Activated CD4-positive, alpha-beta memory T cell treated with anti-CD3 and anti-CD28 coated beads for 36 hours (primary cell): ENCODE data around the gene SCO2. TPM values are rescaled to one million over a fixed set of nuclear protein-coding genes. Genes with fewer than 3 reads are reported as not detected.

Source experiments
- CTCF ChIA-PET: fragments of 350-600 bp; sonication (Branson Sonifier 250); formaldehyde crosslinking; loops from one replicate; lab custom pipeline; 2021; ENCODE audit warnings: antibody characterized with exemption, inconsistent platforms; lab: Charles Lee
- POLR2A ChIA-PET: fragments of 350-600 bp; sonication (Branson Sonifier 250); formaldehyde crosslinking; loops from one replicate; lab custom pipeline; 2021; ENCODE audit warnings: antibody characterized with exemption; lab: Charles Lee
- DNase-seq: peaks from one replicate; pipeline ENCODE4 v3.0.0-alpha.2; 2020
- H3K27ac Mint-ChIP-seq: one replicate; pipeline ENCODE4 v1.8.0; 2021; ENCODE audit warnings: mixed read lengths
- H3K27me3 Mint-ChIP-seq: one replicate; pipeline ENCODE4 v1.8.0; 2021; ENCODE audit warnings: mixed read lengths
- H3K36me3 Mint-ChIP-seq: one replicate; pipeline ENCODE4 v1.8.0; 2021; ENCODE audit warnings: mixed read lengths
- H3K4me1 Mint-ChIP-seq: one replicate; pipeline ENCODE4 v1.8.0; 2021; ENCODE audit warnings: low read depth, mixed read lengths
- H3K4me3 Mint-ChIP-seq: one replicate; pipeline ENCODE4 v1.8.0; 2021; ENCODE audit warnings: mild to moderate bottlenecking, mixed read lengths
- H3K9me3 Mint-ChIP-seq: one replicate; pipeline ENCODE4 v1.8.0; 2021; ENCODE audit warnings: mixed read lengths
- intact Hi-C: fragments of 100-400 bp; cut with micrococcal nuclease; formaldehyde crosslinking; loops from one replicate; pipeline ENCODE4 v1.15.1; 2023
- total RNA-seq, 2 experiments: library from RNA; stranded (reverse); gene quantifications; one replicate each; pipeline ENCODE4 v1.2.3, GENCODE V29; 2021

The SCO2 gene
- 1 to 10 TPM; 1.9 to 5.6 TPM for total RNA-seq

DNA sequence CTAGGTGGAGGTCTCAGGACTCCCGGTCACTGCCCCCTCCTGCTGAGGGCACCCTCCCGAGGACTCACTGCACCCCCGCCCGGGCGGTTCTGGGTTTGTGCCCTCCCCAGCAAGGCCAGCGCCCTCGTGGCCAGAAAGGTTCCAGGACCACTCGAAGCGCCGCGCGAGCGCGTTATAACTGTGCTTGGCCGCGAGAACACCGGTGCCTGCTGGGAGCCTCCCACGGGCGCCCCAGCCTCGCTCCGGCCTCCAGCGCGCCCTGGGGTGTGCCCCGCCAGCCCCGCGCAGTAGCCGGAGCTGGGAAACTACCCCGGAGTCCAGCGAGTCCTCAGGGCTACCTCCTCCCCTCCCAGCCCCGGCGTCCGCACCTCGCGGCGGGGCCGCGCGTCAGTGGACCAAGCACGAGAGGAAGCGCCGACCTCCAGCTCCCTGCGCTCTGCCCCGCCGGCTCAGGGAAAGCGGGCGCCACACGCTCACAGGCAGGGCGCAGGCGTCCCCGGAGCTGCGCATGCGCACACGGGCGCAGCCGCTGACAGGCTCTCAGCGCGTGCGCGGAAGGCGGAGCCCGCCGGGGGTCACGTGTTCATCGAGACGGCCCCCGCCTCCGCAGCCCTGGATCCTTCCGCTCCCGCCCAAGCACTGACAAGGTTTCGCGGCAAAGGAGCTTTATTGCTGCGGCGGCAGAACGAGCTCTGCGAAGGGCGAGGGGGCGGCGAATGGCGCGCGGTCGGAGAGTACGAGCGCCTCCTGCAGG lies at the start of gene SCO2:
TSS of gene SCO2 (minus strand) at position 495 of the 754 bp plus-strand sequence. CDS start 1,187 bp downstream, outside the sequence.
- H3K27ac Mint-ChIP-seq, result peak within 1 kb of the TSS; percentile 95
- DNase-seq, result peak; percentile 99
- peaks cover 37% of the 10 kb centered on the region for H3K36me3 Mint-ChIP-seq
- intact Hi-C loops, result loop anchor here (1.0 to 5.0 kb wide), 5 partner anchors 14 to 333 kb away; partner anchors contain the start of genes NCAPH2 and SYCE3
- no peaks in the 10 kb centered on the region for H3K9me3 Mint-ChIP-seq
- H3K27me3 Mint-ChIP-seq, result no peaks in the 10 kb centered on the region
- ChIA-PET POLR2A (interaction anchor here (0.6 to 6.7 kb wide), 27 partner anchors 8 to 338 kb away, joined by 3 to 139 read pairs (median 4); partner anchors contain the start of genes ADM2, ARSA, CHKB and HDAC10), CTCF (interaction anchor here (0.6 to 6.5 kb wide), 43 partner anchors 8 to 595 kb away, joined by 3 to 102 read pairs (median 5); partner anchors contain the start of genes ARSA, CHKB, HDAC10 and KLHDC7B)
- H3K4me3 Mint-ChIP-seq, result peak within 1 kb of the TSS; percentile 83
- H3K4me1 Mint-ChIP-seq, result peaks cover 42% of the 10 kb centered on the region

GRCh38 chr22:50574383-50574755 lies 49.0 kb upstream of the SCO2 start:
- CTCF ChIA-PET, result interaction anchor here (1.0 kb wide), 1 partner anchor 49 kb away, joined by 4 read pairs; the partner anchor contains the start of gene SCO2
- peaks cover 7% of the 10 kb centered on the region for H3K4me1 Mint-ChIP-seq
- H3K9me3 Mint-ChIP-seq, result no peaks in the 10 kb centered on the region
- no peak for DNase-seq
- POLR2A ChIA-PET, result no interaction called here
- H3K27ac Mint-ChIP-seq, result no peak overlapping the region
- H3K36me3 Mint-ChIP-seq, result peaks cover 16% of the 10 kb centered on the region
- intact Hi-C loops, result no loop called here
- H3K4me3 Mint-ChIP-seq, result no peak overlapping the region
- H3K27me3 Mint-ChIP-seq, result no peaks in the 10 kb centered on the region

DNA sequence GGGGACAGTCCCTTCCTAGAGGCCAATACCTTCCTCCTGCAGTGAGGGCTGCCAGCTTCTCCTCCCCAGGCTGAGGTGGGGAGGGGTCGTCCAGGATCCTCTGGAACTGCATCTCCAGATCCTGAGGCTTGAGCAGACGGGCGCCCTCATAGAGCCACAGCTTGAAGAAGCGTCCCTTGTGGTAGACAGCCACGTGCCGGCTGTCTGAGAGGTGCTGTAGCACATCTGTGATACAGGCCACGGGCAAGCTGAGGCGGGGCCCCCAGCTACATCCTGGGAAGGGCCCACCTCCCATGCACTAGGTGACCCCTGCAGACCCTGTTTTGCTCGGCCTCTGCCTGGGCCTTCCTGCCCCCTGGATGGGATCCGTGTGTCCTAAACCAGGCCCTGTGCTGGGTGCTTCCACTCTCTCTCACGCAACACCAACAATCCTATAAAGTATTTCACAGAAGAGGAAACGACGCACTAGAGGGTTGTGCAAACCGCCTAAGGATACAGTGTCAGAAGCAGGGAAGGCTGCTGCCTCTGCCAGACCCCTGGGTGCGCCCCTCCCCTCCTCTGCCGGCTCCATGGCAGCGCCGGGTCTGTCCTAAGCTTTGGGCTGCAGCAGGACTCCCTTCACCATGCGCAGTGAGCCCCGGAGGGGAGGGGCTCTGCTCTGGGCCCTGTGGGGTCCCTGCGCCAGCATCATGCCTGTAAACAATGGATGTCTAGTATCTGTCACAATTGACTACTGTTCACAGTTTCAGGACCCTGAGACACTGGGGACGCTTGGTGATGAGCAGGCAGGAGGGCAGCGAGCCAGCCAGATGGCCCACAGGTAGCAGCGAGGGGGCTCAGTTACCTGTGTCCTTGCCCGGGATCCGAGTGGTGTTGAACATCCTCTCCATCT lies 48.3 kb upstream of the SCO2 start:
- peaks cover 18% of the 10 kb centered on the region for H3K36me3 Mint-ChIP-seq
- ChIA-PET POLR2A (no interaction called here), CTCF (interaction anchor here (1.0 to 1.4 kb wide), 2 partner anchors 11 to 48 kb away, joined by 4 read pairs; partner anchors contain the start of gene SCO2)
- H3K9me3 Mint-ChIP-seq, result no peaks in the 10 kb centered on the region
- no peak overlapping the region for H3K4me3 Mint-ChIP-seq
- no peak overlapping the region for H3K27ac Mint-ChIP-seq
- no peak for DNase-seq
- H3K27me3 Mint-ChIP-seq, result no peaks in the 10 kb centered on the region
- H3K4me1 Mint-ChIP-seq, result peaks cover 7% of the 10 kb centered on the region
- intact Hi-C loops, result no loop called here

DNA sequence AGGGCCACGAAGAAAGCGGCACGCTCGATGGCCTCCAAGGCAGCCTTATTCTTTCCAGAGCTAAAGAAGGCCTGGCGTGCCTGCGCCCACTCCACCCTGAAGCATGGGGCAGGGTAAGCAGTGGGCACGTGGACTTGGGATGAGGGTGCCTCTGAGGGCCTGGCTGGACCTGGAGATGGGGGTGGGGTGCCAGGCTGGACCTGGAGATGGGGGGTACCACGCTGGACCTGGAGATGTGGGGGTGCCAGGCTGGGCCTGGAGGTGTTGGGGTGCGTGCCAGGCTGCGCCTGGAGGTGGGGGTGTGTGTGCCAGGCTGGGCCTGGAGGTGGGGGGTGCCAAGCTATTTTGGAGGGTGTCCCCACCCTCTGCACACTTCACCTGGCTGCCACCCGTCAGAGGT lies 47.6 kb upstream of the SCO2 start:
- Mint-ChIP-seq H3K36me3 (peaks cover 21% of the 10 kb centered on the region), H3K9me3 (no peaks in the 10 kb centered on the region), H3K27me3 (no peaks in the 10 kb centered on the region), H3K27ac (no peak overlapping the region), H3K4me1 (peaks cover 7% of the 10 kb centered on the region), H3K4me3 (no peak overlapping the region)
- intact Hi-C loops, result no loop called here
- POLR2A ChIA-PET, result no interaction called here
- CTCF ChIA-PET, result interaction anchor here (1.4 kb wide), 1 partner anchor 10 kb away, joined by 4 read pairs; no protein-coding TSS in a partner anchor
- DNase-seq, result no peak

DNA sequence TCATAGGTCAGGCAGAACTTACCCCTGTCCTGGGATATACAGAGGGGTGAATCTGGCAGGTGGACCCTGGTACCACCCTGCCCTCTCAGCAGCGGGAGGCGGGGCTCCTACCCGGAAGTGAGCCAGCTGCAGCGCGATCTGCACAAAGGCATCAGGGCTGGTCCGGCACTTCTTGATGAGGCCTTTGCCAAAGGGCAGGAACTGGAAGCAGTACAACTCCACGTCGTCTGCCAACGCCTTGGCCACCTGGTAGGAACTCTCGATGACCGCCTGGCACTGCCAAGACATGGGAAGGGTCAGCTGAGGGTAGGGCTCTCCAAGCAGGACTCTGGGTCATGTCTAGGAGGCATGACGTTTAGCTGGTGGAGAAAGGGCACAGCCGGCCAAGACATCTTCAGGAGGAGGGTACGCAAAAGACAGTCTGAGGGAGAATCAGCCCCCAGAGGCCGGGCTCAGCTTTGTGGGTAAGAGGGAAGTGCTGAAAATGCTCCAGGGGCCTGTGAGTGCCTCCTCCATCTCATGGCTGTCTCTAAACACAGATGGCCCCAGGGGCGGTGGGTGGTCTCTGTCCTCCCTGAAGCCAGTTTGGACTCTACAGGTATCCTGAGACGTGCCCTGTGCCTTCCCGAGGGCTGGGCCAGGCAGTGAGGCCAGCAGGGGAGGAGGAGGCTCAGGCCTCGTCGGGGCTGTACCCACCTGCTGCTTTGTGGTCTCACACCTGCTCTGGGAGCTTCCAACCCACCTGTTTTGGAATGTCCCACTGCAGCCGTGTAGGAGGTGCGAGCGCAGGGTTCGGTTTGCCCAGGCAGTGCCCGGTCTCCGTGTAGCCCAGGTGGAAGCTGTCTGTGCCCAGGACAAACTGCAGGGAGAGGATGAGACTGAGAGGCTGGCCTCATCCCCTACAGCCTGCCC lies 46.1 kb upstream of the SCO2 start:
- Mint-ChIP-seq H3K27me3 (no peaks in the 10 kb centered on the region), H3K4me1 (no peaks in the 10 kb centered on the region), H3K27ac (no peak overlapping the region), H3K36me3 (peaks cover 19% of the 10 kb centered on the region), H3K4me3 (no peak overlapping the region), H3K9me3 (no peaks in the 10 kb centered on the region)
- POLR2A ChIA-PET, result interaction anchor here (0.6 to 1.5 kb wide), 2 partner anchors 9 to 34 kb away, joined by 3 to 4 read pairs; partner anchors contain the start of gene SYCE3
- CTCF ChIA-PET, result interaction anchor here (0.6 to 1.1 kb wide), 3 partner anchors 9 to 56 kb away, joined by 3 to 4 read pairs (median 3); partner anchors contain the start of genes SCO2 and SYCE3
- intact Hi-C loops, result no loop called here
- no peak for DNase-seq

GRCh38 chr22:50570861-50571260 lies 45.5 kb upstream of the SCO2 start:
- Mint-ChIP-seq H3K4me1 (no peaks in the 10 kb centered on the region), H3K27me3 (no peaks in the 10 kb centered on the region), H3K4me3 (no peak overlapping the region), H3K9me3 (no peaks in the 10 kb centered on the region), H3K27ac (no peak overlapping the region), H3K36me3 (peaks cover 19% of the 10 kb centered on the region)
- CTCF ChIA-PET, result no interaction called here
- intact Hi-C loops, result no loop called here
- DNase-seq, result no peak
- POLR2A ChIA-PET, result no interaction called here

DNA sequence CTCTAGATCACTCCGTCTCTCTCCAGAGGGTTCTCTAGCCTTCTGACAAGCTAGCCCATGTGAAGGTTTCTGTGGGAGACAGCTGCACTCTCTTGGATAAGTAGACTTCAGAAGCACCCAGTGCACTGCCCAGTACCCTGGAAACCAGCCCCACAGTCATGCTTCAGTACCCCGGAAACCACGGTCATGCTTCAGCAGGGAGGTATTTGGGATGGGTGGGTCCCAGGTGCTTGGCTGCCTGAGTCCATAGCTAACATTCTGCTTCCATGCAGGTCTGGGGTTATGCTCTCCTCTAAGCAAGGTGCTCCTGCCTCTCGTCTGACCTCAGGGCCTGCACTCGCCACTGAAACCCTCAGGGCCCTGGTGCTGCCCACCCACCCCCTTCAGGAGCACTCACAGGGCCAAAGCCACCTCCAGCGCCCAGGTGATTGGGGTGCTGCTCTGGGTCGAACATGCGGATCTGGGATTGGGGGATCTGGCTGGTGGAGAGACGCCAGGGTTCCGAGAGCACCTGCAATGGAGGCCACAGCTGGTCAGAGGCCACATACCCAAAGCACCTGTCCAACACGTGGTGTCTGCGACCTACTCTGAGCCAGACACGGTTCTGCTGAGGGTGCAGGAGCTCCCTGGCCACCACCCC lies 44.6 kb upstream of the SCO2 start:
- Mint-ChIP-seq H3K27ac (no peak overlapping the region), H3K4me3 (no peak overlapping the region), H3K36me3 (peaks cover 19% of the 10 kb centered on the region), H3K4me1 (no peaks in the 10 kb centered on the region), H3K27me3 (no peaks in the 10 kb centered on the region), H3K9me3 (no peaks in the 10 kb centered on the region)
- POLR2A ChIA-PET, result interaction anchor here (1.3 kb wide), 1 partner anchor 52 kb away, joined by 3 read pairs; no protein-coding TSS in a partner anchor
- CTCF ChIA-PET, result no interaction called here
- DNase-seq, result no peak
- intact Hi-C loops, result loop anchor here (10.0 kb wide), 1 partner anchor 45 kb away; no protein-coding TSS in a partner anchor

GRCh38 chr22:50569041-50569459 lies 43.7 kb upstream of the SCO2 start:
- H3K27ac Mint-ChIP-seq, result no peak overlapping the region
- POLR2A ChIA-PET, result interaction anchor here (0.6 to 1.3 kb wide), 2 partner anchors 44 to 52 kb away, joined by 3 read pairs; partner anchors contain the start of gene SCO2
- peaks cover 19% of the 10 kb centered on the region for H3K36me3 Mint-ChIP-seq
- H3K27me3 Mint-ChIP-seq, result no peaks in the 10 kb centered on the region
- no peak for DNase-seq
- intact Hi-C loops, result loop anchor here (10.0 kb wide), 1 partner anchor 46 kb away; no protein-coding TSS in a partner anchor
- no peaks in the 10 kb centered on the region for H3K9me3 Mint-ChIP-seq
- no peaks in the 10 kb centered on the region for H3K4me1 Mint-ChIP-seq
- H3K4me3 Mint-ChIP-seq, result no peak overlapping the region
- CTCF ChIA-PET, result interaction anchor here (1.1 kb wide), 1 partner anchor 52 kb away, joined by 3 read pairs; no protein-coding TSS in a partner anchor

GRCh38 chr22:50568626-50569025 lies 43.2 kb upstream of the SCO2 start:
- DNase-seq, result no peak
- ChIA-PET POLR2A (interaction anchor here (1.3 kb wide), 1 partner anchor 53 kb away, joined by 3 read pairs; no protein-coding TSS in a partner anchor), CTCF (interaction anchor here (1.1 kb wide), 1 partner anchor 53 kb away, joined by 3 read pairs; no protein-coding TSS in a partner anchor)
- Mint-ChIP-seq H3K9me3 (no peaks in the 10 kb centered on the region), H3K27me3 (no peaks in the 10 kb centered on the region), H3K36me3 (peaks cover 19% of the 10 kb centered on the region), H3K4me1 (peaks cover 3% of the 10 kb centered on the region), H3K4me3 (no peak overlapping the region), H3K27ac (no peak overlapping the region)
- intact Hi-C loops, result loop anchor here (10.0 kb wide), 1 partner anchor 46 kb away; no protein-coding TSS in a partner anchor

DNA sequence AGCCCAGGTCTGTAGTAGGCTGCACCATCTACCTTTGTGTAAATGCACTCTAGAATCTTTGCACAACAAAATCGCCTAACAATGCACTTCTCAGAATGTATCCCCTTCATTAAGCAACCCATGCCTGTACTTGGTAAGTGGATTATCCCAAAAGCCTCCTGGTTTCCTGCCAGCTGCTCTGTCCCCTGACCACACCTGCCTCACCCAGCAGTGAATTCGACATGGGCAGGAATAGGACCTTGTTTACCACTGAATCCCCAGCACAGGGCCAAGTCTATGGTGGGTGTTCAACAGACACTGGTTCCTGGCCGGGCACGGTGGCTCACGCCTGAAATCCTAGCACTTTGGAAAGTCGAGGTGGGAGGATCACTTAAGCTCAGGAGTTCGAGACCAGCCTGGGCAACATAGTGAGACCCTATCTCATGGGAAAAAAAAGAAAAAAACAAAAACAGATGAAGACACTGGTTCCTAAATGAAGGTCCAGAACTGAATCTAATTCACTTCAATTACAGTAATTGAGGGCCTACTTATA lies 42.4 kb upstream of the SCO2 start:
- POLR2A ChIA-PET, result no interaction called here
- Mint-ChIP-seq H3K36me3 (peaks cover 19% of the 10 kb centered on the region), H3K27me3 (no peaks in the 10 kb centered on the region), H3K9me3 (no peaks in the 10 kb centered on the region), H3K4me3 (no peak overlapping the region), H3K4me1 (peaks cover 10% of the 10 kb centered on the region), H3K27ac (no peak overlapping the region)
- no peak for DNase-seq
- intact Hi-C loops, result loop anchor here (10.0 kb wide), 1 partner anchor 47 kb away; no protein-coding TSS in a partner anchor
- CTCF ChIA-PET, result interaction anchor here (0.6 kb wide), 1 partner anchor 71 kb away, joined by 3 read pairs; no protein-coding TSS in a partner anchor
